ENCODE measurements around the gene NCOA6.

Gene NCOA6

DNA sequence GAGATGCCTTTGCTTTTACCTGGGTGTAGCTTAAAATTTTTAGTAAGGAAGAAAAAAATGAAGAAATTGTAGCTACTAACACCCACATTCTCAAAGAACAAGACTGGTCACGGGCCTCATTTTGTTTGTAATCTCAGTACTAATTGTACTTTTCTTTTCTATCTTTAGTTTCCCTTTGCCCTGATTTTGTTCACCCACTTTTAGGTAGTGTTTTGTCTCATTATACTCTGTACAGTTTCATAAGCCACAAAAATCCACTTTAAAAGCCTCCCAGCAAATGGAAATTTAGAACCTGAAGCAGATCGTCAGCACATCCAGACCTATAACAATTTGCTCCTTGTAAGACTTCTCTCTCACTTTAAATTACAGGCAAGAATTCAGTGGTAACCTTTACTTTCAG, 78.0 kb downstream of the NCOA6 start:
- Histone ChIP-seq H3K27ac (replicated peaks) (no peak overlapping the region), H3K4me3 (replicated peaks; ENCODE audit: insufficient read depth, low read length) (no peak overlapping the region), H3K27me3 (ENCODE audit: insufficient read depth, poor library complexity, severe bottlenecking) (no peaks in the 10 kb centered on the region)
- TF ChIP-seq SPI1 (IDR thresholded peaks at IDR 0.05; ENCODE audit: borderline replicate concordance, low read depth) (no peak), POLR2AphosphoS5 (IDR thresholded peaks at IDR 0.05; ENCODE audit: low read depth) (no peak), REST (IDR thresholded peaks at IDR 0.05; ENCODE audit: insufficient replicate concordance, low read depth) (no peak), GABPA (IDR thresholded peaks at IDR 0.05; ENCODE audit: low read depth) (no peak)
- TF ChIP-seq, protein P1, sequence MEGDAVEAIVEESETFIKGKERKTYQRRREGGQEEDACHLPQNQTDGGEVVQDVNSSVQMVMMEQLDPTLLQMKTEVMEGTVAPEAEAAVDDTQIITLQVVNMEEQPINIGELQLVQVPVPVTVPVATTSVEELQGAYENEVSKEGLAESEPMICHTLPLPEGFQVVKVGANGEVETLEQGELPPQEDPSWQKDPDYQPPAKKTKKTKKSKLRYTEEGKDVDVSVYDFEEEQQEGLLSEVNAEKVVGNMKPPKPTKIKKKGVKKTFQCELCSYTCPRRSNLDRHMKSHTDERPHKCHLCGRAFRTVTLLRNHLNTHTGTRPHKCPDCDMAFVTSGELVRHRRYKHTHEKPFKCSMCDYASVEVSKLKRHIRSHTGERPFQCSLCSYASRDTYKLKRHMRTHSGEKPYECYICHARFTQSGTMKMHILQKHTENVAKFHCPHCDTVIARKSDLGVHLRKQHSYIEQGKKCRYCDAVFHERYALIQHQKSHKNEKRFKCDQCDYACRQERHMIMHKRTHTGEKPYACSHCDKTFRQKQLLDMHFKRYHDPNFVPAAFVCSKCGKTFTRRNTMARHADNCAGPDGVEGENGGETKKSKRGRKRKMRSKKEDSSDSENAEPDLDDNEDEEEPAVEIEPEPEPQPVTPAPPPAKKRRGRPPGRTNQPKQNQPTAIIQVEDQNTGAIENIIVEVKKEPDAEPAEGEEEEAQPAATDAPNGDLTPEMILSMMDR (IDR thresholded peaks at IDR 0.05; ENCODE audit: insufficient read depth, low read length): no peak
- no peak for DNase-seq (ENCODE audit: low read depth in 1 of 2, low spot score in 1 of 2)

- no peak for TF ChIP-seq GABPA (IDR thresholded peaks at IDR 0.05; ENCODE audit: low read depth)
Observed at GRCh38 chr20:34746674-34747073, 78.8 kb downstream of the NCOA6 start.

DNA sequence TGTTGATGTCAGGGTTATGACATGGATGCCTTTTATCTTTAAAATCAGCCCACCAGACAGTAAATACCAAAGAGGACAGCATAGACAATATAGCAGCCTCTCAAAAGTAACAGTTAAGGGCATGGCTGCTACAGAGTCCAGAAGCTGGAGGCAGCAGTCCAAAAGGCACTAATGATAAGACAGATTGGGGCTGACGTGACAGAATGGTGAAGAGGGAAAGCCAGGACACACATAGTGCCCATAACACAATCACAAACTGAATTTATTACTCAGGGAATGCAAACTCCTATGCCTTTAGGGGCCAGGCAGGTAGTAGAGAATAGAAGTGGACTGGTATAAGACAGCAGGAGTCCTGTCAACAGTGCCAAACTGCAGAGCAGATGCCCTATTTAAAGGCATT, 80.6 kb downstream of the NCOA6 start:
- TF ChIP-seq REST (IDR thresholded peaks at IDR 0.05; ENCODE audit: insufficient replicate concordance, low read depth) (no peak), POLR2AphosphoS5 (IDR thresholded peaks at IDR 0.05; ENCODE audit: low read depth) (no peak)
- TF ChIP-seq, protein P1 (IDR thresholded peaks at IDR 0.05; ENCODE audit: insufficient read depth, low read length): no peak
- Histone ChIP-seq H3K4me3 (replicated peaks; ENCODE audit: insufficient read depth, low read length) (no peak overlapping the region), H3K27ac (replicated peaks) (no peak overlapping the region), H3K27me3 (ENCODE audit: insufficient read depth, poor library complexity, severe bottlenecking) (no peaks in the 10 kb centered on the region)
- DNase-seq (ENCODE audit: low read depth in 1 of 2, low spot score in 1 of 2): no peak

More at GRCh38 chr20:34746674-34747073, 78.8 kb downstream of the NCOA6 start:
- Histone ChIP-seq H3K4me3 (replicated peaks; ENCODE audit: insufficient read depth, low read length) (no peak overlapping the region), H3K27ac (replicated peaks) (no peak overlapping the region), H3K27me3 (ENCODE audit: insufficient read depth, poor library complexity, severe bottlenecking) (no peaks in the 10 kb centered on the region)
- DNase-seq (ENCODE audit: low read depth in 1 of 2, low spot score in 1 of 2): no peak

- no peak for DNase-seq (ENCODE audit: low read depth in 1 of 2, low spot score in 1 of 2)
- Histone ChIP-seq H3K4me3 (replicated peaks; ENCODE audit: insufficient read depth, low read length) (no peak overlapping the region), H3K27ac (replicated peaks) (no peak overlapping the region), H3K27me3 (ENCODE audit: insufficient read depth, poor library complexity, severe bottlenecking) (no peaks in the 10 kb centered on the region)
- TF ChIP-seq SPI1 (IDR thresholded peaks at IDR 0.05; ENCODE audit: borderline replicate concordance, low read depth): no peak
- no peak for TF ChIP-seq REST (IDR thresholded peaks at IDR 0.05; ENCODE audit: insufficient replicate concordance, low read depth)
- TF ChIP-seq, protein P1 (IDR thresholded peaks at IDR 0.05; ENCODE audit: insufficient read depth, low read length): no peak
- TF ChIP-seq GABPA (IDR thresholded peaks at IDR 0.05; ENCODE audit: low read depth): no peak
- TF ChIP-seq POLR2AphosphoS5 (IDR thresholded peaks at IDR 0.05; ENCODE audit: low read depth): no peak
Observed at GRCh38 chr20:34744340-34744739, 81.1 kb downstream of the NCOA6 start.

All from HL-60 (cell line).